ENCODE results near the gene MSL1.

GRCh38 chr17:40092581-40092980 lies 29.2 kb upstream of the MSL1 start:
- no peak for TF ChIP-seq CTCF (IDR thresholded peaks at IDR 0.05)
- no peak for TF ChIP-seq POLR2A (IDR thresholded peaks at IDR 0.05)
